Measurements from ENCODE around the gene RAD9A.

GRCh38 chr11:67442504-67443404 is 51.0 kb downstream of the RAD9A start:
- no peak for TF ChIP-seq EZH2 (optimal IDR thresholded peaks at IDR 0.05; ENCODE audit: low read depth, low read length)
- TF ChIP-seq CTCF (IDR thresholded peaks at IDR 0.05; ENCODE audit: low read length): no peak
- TF ChIP-seq EZH2phosphoT487 (IDR thresholded peaks at IDR 0.05; ENCODE audit: low read length): no peak
